ENCODE data around the gene RTRAF.

RTRAF gene

GRCh38 chr14:52049271-52049670 is 59.9 kb downstream of the RTRAF start:
- DNase-seq (ENCODE audit: low read depth, low spot score): no peak

- no peak for DNase-seq (ENCODE audit: low read depth, low spot score)
These were observed 60.6 kb downstream of the RTRAF start for GRCh38 chr14:52049721-52050588.

DNA sequence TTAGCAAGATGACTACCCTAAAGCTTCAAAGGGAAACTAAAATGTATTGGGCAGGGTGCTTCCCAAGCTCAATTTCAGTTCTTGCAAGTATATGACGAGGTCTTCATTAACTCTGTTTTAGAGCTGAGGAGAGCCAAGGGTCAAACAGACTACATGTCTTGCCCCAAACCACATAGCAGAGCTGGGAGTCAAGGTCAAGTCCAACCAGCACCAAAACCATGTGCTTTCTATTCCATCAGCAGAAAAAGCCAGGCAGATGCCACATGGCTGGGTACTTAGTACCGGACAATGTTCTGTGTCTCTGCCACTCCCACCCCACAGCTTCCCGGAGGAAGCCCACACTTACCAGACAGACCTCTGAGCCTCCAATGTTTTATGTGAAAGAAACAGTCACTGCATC is 61.9 kb downstream of the RTRAF start:
- DNase-seq (ENCODE audit: low read depth, low spot score): no peak

DNA sequence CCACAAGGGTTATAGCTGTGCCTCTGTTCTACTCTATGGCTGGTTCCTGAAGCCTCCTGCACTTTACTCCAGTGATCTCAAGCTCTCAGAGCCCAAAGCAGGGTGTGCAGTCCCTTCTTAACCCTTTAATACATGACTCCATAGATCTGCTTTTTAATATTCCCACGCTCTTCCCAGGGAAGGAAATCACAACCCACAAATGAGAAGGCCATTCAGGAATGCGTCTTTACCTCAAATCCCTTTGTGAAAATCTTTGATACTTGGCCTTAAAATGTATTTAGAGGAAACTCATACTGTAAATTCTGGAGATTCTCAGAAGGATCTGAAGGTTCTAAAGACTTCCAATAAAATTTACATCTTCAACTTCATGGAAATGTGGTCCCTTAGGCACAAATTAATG is 62.5 kb downstream of the RTRAF start:
- DNase-seq (ENCODE audit: low read depth, low spot score): no peak

GRCh38 chr14:52052288-52052943 is 63.1 kb downstream of the RTRAF start:
- DNase-seq (ENCODE audit: low read depth, low spot score): no peak

DNA sequence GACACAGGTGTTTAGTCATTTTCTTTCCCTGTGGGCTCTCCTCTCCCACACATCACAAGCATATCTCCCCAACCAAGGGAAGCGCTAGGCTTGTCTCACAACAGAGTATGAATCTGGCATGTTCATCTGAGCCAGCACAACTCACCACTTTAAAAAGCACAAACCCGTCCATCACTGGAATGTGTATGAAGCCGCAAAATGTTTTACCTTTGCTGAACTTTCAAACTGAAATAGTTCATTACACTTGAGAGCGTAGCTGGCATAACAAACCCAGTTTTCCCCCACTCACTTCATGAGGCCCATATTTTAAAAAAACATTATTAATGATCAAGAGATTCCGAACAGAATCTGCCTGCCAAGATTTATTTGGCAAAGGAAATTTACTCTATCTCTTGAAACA is 63.7 kb downstream of the RTRAF start:
- DNase-seq (ENCODE audit: low read depth, low spot score): no peak

- DNase-seq (ENCODE audit: low read depth, low spot score): no peak
These were observed 65.3 kb downstream of the RTRAF start for GRCh38 chr14:52054678-52055077.

- no peak for DNase-seq (ENCODE audit: low read depth, low spot score)
These were observed 65.8 kb downstream of the RTRAF start for GRCh38 chr14:52055167-52055566.

GRCh38 chr14:52058341-52058740 is 69.0 kb downstream of the RTRAF start:
- no peak for DNase-seq (ENCODE audit: low read depth, low spot score)

GRCh38 chr14:52059649-52060048 is 70.3 kb downstream of the RTRAF start:
- no peak for DNase-seq (ENCODE audit: low read depth, low spot score)

DNA sequence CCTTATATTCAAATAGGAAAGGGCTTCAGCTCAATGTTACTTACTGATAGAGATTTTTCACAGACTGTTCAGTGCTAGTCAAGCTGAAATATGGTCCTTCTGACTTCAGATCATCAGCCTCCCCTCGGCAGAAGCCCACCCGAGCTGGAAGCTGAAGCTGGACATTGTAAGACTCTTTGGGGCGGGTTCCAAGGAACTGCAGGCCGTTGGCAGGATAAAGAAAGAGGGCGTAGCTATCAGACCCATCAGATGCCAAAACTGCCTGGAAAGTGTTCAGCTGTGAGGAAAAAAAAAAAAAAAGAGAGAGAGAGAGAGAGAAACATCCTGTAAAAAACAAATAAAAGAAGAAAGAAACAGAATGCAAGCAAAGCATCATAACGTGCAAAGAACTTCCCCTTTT is 70.7 kb downstream of the RTRAF start:
- DNase-seq (ENCODE audit: low read depth, low spot score): no peak
